Nephron progenitor cell (in vitro differentiated cells): ENCODE measurements around the gene COL4A2.

Experiments
- DNase-seq: peaks from one replicate; pipeline ENCODE4 v3.0.0; 2021
- H3K27ac Mint-ChIP-seq: 2 replicates; pipeline ENCODE4 v1.8.0; 2021; ENCODE audit warnings: mild to moderate bottlenecking, moderate library complexity, mixed read lengths
- H3K27me3 Mint-ChIP-seq: 2 replicates; pipeline ENCODE4 v1.8.0; 2021; ENCODE audit warnings: mild to moderate bottlenecking, low read depth, mixed read lengths; ENCODE audit not compliant: poor library complexity
- H3K36me3 Mint-ChIP-seq: 2 replicates; pipeline ENCODE4 v1.8.0; 2021; ENCODE audit warnings: low read depth, mixed read lengths
- H3K4me1 Mint-ChIP-seq: 2 replicates; pipeline ENCODE4 v1.8.0; 2021; ENCODE audit warnings: mixed read lengths
- H3K4me3 Mint-ChIP-seq: 2 replicates; pipeline ENCODE4 v1.8.0; 2021; ENCODE audit warnings: mild to moderate bottlenecking, moderate library complexity, mixed read lengths
- H3K9me3 Mint-ChIP-seq: 2 replicates; pipeline ENCODE4 v1.8.0; 2021; ENCODE audit warnings: mild to moderate bottlenecking, moderate library complexity, mixed read lengths
- TF ChIP-seq, protein P1 (sequence below): fragments of 200-600 bp; sonication (generic); IDR thresholded peaks from 2 replicates; pipeline ENCODE4 v1.5.0; 2021; ENCODE audit warnings: antibody characterized with exemption

COL4A2 gene

GRCh38 chr13:110551284-110551683, 244.2 kb downstream of the COL4A2 start:
- TF ChIP-seq, protein P1, sequence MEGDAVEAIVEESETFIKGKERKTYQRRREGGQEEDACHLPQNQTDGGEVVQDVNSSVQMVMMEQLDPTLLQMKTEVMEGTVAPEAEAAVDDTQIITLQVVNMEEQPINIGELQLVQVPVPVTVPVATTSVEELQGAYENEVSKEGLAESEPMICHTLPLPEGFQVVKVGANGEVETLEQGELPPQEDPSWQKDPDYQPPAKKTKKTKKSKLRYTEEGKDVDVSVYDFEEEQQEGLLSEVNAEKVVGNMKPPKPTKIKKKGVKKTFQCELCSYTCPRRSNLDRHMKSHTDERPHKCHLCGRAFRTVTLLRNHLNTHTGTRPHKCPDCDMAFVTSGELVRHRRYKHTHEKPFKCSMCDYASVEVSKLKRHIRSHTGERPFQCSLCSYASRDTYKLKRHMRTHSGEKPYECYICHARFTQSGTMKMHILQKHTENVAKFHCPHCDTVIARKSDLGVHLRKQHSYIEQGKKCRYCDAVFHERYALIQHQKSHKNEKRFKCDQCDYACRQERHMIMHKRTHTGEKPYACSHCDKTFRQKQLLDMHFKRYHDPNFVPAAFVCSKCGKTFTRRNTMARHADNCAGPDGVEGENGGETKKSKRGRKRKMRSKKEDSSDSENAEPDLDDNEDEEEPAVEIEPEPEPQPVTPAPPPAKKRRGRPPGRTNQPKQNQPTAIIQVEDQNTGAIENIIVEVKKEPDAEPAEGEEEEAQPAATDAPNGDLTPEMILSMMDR, result no peak
- H3K36me3 Mint-ChIP-seq, result peaks cover 8% of the 10 kb centered on the region

GRCh38 chr13:110552767-110553166, 245.7 kb downstream of the COL4A2 start:
- no peak overlapping the region for H3K27ac Mint-ChIP-seq

More at GRCh38 chr13:110551284-110551683, 244.2 kb downstream of the COL4A2 start:
- peaks cover 4% of the 10 kb centered on the region for H3K9me3 Mint-ChIP-seq
- H3K27ac Mint-ChIP-seq, result peak overlapping the region; percentile 91
- H3K27me3 Mint-ChIP-seq, result peaks cover 2% of the 10 kb centered on the region
- DNase-seq, result no peak
- no peak overlapping the region for H3K4me3 Mint-ChIP-seq
- peaks cover 29% of the 10 kb centered on the region for H3K4me1 Mint-ChIP-seq

DNA sequence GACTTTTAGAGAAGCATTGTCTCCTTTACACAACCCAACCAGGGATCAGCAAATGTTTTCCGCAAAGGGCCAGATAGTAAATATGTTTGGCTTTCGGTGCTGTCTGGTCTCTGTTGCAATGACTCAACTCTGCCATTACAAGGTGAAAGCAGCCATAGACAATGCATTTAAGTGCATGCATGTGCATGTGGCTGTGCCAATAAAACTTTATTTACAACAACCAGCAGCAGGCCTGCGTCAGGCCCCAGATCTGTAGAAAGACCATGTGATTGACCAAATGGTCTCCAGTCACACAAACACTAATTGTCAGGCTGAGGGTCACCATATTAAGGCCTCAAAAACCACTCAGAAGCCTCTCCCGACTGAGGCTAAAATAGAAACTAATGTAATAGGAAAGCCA, 246.3 kb downstream of the COL4A2 start:
- Mint-ChIP-seq H3K9me3 (peaks cover 8% of the 10 kb centered on the region), H3K36me3 (peaks cover 9% of the 10 kb centered on the region), H3K4me3 (no peak overlapping the region), H3K27me3 (peaks cover 7% of the 10 kb centered on the region), H3K4me1 (peaks cover 29% of the 10 kb centered on the region), H3K27ac (no peak overlapping the region)
- no peak for DNase-seq
- TF ChIP-seq, protein P1, result no peak

More at GRCh38 chr13:110552767-110553166, 245.7 kb downstream of the COL4A2 start:
- H3K36me3 Mint-ChIP-seq, result peaks cover 9% of the 10 kb centered on the region
- peaks cover 8% of the 10 kb centered on the region for H3K9me3 Mint-ChIP-seq
- DNase-seq, result no peak
- H3K4me3 Mint-ChIP-seq, result no peak overlapping the region
- TF ChIP-seq, protein P1, result no peak
- H3K27me3 Mint-ChIP-seq, result peaks cover 7% of the 10 kb centered on the region
- peaks cover 29% of the 10 kb centered on the region for H3K4me1 Mint-ChIP-seq

- Mint-ChIP-seq H3K36me3 (peaks cover 15% of the 10 kb centered on the region), H3K27me3 (peaks cover 11% of the 10 kb centered on the region), H3K4me1 (peaks cover 35% of the 10 kb centered on the region), H3K27ac (no peak overlapping the region), H3K9me3 (peaks cover 8% of the 10 kb centered on the region), H3K4me3 (no peak overlapping the region)
- DNase-seq, result no peak
- TF ChIP-seq, protein P1, result no peak
Observed at GRCh38 chr13:110554227-110554836, 247.2 kb downstream of the COL4A2 start.

DNA sequence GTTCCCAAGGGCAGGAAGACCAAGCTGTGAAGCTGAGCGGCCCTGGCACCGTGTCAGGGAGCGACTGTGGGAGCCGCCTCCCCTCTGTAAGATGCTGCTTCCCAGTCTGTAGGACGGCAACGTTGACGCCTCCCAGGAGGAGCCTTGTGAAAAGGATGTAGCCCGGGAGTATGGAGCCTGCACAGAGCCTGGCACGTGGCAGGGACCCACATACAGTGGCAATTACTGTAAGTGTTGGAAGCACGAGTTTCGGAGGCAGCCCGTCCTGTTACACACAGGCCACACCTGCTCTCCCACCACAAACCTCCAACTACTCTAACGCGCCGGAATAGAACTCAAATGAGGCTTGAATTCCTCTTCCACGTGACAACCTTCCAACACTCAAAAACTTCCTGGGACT, 247.9 kb downstream of the COL4A2 start:
- Mint-ChIP-seq H3K36me3 (peaks cover 16% of the 10 kb centered on the region), H3K27me3 (peaks cover 17% of the 10 kb centered on the region), H3K27ac (no peak overlapping the region), H3K4me3 (no peak overlapping the region), H3K9me3 (peaks cover 8% of the 10 kb centered on the region), H3K4me1 (peaks cover 41% of the 10 kb centered on the region)
- TF ChIP-seq, protein P1, result no peak
- no peak for DNase-seq

DNA sequence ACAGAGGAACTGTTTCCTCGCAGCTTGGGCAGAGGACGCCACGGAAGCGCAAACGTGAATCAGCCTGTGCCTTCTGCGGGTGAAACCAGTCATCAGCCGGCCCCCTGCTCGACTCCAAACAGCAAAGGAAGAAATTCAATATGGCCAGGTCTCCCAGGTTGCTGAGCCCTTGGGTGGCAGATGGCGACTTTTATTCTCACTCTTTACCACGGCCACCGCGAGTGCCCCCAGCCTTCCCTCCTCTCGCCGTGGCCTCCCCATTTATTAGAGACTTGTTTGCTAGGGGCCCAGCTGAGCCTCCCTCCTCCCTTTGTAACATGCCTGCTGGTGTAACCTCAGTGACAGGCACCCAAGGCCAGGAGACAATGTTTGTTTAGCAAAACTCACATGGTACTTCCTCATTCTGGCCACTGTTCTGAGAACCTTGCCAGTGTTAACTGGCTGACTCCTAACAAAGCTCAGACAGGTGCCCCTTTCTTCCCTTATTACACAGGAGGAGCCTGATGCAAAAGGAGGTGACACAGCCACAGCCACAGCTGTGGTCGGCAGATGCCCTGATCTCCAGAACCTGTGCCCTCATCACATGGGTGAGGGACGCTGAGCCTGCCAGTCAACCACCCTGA, 248.6 kb downstream of the COL4A2 start:
- Mint-ChIP-seq H3K36me3 (peaks cover 16% of the 10 kb centered on the region), H3K4me3 (no peak overlapping the region), H3K9me3 (peaks cover 8% of the 10 kb centered on the region), H3K27ac (peak overlapping the region; percentile 15), H3K27me3 (peaks cover 25% of the 10 kb centered on the region), H3K4me1 (peaks cover 48% of the 10 kb centered on the region)
- DNase-seq, result no peak
- TF ChIP-seq, protein P1, result no peak
